Neuron (in vitro differentiated cells): ENCODE results near the gene NVL.

Experiments used
- H2AFZ ChIP-seq: one replicate; pipeline ENCODE4 v1.6.1; 2013; ENCODE audit warnings: low read depth, mild to moderate bottlenecking, inconsistent platforms, low read length, moderate library complexity
- H3K27me3 ChIP-seq: one replicate; pipeline ENCODE4 v1.6.1; 2013; ENCODE audit warnings: low read length; ENCODE audit not compliant: insufficient read depth
- H3K36me3 ChIP-seq: one replicate; pipeline ENCODE4 v1.6.1; 2013; ENCODE audit warnings: low read length; ENCODE audit not compliant: insufficient read depth
- H3K4me1 ChIP-seq: one replicate; pipeline ENCODE4 v1.6.1; 2013; ENCODE audit warnings: low read length; ENCODE audit not compliant: insufficient read depth
- H3K4me3 ChIP-seq: 2 replicates; pipeline ENCODE4 v1.5.1; 2013; ENCODE audit warnings: mild to moderate bottlenecking, low read length, moderate library complexity
- H3K9me3 ChIP-seq: one replicate; pipeline ENCODE4 v1.6.1; 2013; ENCODE audit warnings: low read length

The NVL gene

GRCh38 chr1:224329842-224330753, at the start of gene NVL:
Gene NVL, minus strand, starts transcription at chr1:224330172. Its CDS starts 45 bp downstream, at chr1:224330127.
- Histone ChIP-seq H3K9me3 (no peaks in the 10 kb centered on the region), H3K36me3 (peaks cover 10% of the 10 kb centered on the region), H2AFZ (peak within 1 kb of the TSS; percentile 91), H3K27me3 (no peaks in the 10 kb centered on the region), H3K4me1 (peaks cover 14% of the 10 kb centered on the region), H3K4me3 (peak within 1 kb of the TSS; percentile 87)

DNA sequence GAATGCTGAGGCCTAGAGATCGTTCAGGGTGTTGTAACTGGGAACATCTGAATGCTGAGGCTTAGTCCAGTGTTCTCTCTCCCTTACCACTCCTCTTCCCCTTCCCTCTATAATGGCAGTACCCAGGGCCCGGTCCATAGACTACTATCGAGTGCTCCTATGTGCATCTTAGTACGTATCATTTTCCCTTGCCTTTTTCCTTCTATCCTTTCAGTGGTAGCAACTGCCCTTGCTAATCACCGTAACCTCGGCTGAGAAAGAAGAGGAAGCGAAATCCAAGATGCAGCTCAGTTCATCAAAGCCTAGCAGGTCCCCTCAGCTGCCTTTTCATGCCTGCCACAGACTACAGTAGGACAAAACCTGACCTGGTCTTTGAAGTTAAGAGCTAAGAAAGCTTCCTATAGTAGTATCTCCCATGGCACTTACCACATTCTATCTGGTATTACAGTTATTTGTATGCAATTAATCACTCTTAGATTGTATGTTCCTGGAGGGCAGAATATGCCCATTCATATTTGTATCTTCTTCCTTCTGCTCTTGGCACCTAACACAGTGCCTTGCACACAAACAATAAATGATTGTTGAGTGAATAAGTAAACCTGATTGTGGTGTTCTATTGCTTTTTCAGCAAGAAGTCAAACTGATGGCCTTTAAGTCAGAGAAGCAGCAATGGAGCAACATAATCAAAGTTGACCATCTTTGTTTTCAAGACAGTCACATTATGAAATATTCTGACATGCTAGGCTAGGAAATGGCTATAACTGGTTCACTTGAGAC, 49.1 kb upstream of the NVL start:
- Histone ChIP-seq H3K27me3 (no peaks in the 10 kb centered on the region), H3K4me3 (no peak overlapping the region), H2AFZ (no peak overlapping the region), H3K36me3 (peaks cover 47% of the 10 kb centered on the region), H3K4me1 (no peaks in the 10 kb centered on the region), H3K9me3 (no peaks in the 10 kb centered on the region)

DNA sequence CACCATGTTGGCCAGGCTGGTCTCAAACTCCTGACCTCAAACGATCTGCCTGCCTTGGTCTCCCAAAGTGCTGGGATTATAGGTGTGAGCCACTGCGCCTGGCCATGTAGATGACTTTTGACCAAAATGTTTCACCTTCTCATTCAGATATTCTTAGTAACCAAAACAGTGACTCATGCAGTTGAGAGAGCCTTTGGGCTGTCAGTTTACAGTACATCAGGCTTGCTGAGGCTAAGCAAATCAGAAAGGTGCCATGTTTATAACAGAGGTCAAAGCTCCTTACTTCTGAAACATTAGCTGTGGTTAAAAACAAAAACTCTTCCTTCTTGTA, 47.7 kb upstream of the NVL start:
- Histone ChIP-seq H3K4me3 (no peak overlapping the region), H3K4me1 (no peaks in the 10 kb centered on the region), H3K9me3 (no peaks in the 10 kb centered on the region), H3K36me3 (peaks cover 57% of the 10 kb centered on the region), H2AFZ (no peak overlapping the region), H3K27me3 (no peaks in the 10 kb centered on the region)

DNA sequence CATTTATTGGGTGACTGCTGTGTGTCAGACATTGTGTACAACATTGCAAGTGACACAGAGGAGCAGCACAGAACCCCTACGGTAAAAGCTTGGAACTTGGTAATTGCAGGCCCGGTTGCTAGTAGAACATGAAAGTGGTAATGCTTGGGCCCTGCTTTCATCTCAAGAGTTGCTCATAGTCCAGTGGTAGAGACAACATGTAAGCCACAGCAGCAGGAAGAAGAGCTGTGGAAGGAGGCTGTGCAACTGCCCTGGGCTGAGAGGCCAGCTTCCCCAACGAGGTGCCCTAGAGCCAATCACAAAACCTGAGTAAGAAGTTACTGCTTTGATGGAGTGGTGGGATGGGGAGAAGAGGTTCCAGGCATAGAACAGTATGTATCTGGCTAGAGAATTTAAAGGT, 45.1 kb upstream of the NVL start:
- Histone ChIP-seq H3K9me3 (no peaks in the 10 kb centered on the region), H3K36me3 (peaks cover 81% of the 10 kb centered on the region), H2AFZ (no peak overlapping the region), H3K27me3 (no peaks in the 10 kb centered on the region), H3K4me1 (no peaks in the 10 kb centered on the region), H3K4me3 (no peak overlapping the region)

- H3K27me3 ChIP-seq: no peaks in the 10 kb centered on the region
- no peak overlapping the region for H3K4me3 ChIP-seq
- no peaks in the 10 kb centered on the region for H3K4me1 ChIP-seq
- H3K36me3 ChIP-seq: peaks cover 86% of the 10 kb centered on the region
- no peaks in the 10 kb centered on the region for H3K9me3 ChIP-seq
- H2AFZ ChIP-seq: no peak overlapping the region
These were observed 43.1 kb upstream of the NVL start for GRCh38 chr1:224373008-224373590.

DNA sequence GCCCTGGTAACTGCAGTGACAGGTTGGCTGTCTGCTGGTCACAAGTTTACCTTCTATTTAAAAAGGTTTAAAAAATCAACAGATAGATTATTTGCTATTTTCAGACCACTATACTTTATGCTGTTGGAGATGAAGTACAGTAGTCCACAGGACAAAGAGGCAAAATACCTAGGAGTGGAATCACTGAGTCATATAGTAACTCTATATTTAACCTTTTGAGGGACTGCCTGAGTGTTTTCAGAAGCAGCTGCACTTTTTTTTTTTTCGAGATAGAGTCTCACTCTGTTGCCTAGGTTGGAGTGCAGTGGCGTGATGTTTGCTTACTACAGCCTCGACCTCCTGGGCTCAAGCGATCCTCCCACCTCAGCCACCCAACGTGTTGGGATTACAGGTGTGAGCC, 38.4 kb upstream of the NVL start:
- Histone ChIP-seq H2AFZ (no peak overlapping the region), H3K27me3 (no peaks in the 10 kb centered on the region), H3K9me3 (no peaks in the 10 kb centered on the region), H3K36me3 (peaks cover 77% of the 10 kb centered on the region), H3K4me3 (no peak overlapping the region), H3K4me1 (no peaks in the 10 kb centered on the region)

GRCh38 chr1:224359207-224359606, 29.2 kb upstream of the NVL start:
- Histone ChIP-seq H3K27me3 (no peaks in the 10 kb centered on the region), H3K4me3 (peak overlapping the region; percentile 12)

DNA sequence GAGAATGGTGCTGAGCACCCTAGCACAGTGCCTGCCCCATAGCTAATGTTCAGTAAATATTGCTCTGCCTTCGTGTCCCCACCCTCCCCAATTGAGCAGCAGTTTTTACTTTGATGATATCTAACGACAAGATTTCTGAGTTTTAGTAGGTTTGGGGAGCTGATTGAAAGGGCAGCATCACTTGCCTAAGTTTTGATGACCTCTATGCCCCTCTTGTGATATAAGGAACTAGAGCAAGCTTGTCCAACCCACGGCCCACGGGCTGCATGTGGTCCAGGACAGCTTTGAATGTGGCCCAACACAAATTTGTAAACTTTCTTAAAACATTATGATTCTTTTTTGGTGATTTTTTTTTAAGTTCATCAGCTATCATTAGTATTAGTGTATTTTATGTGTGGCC, 28.3 kb upstream of the NVL start:
- Histone ChIP-seq H3K4me3 (peak overlapping the region; percentile 73), H3K9me3 (no peaks in the 10 kb centered on the region), H3K27me3 (no peaks in the 10 kb centered on the region), H2AFZ (no peak overlapping the region), H3K4me1 (peaks cover 13% of the 10 kb centered on the region), H3K36me3 (peaks cover 2% of the 10 kb centered on the region)

More at GRCh38 chr1:224359207-224359606, 29.2 kb upstream of the NVL start:
- H3K4me1 ChIP-seq: peaks cover 13% of the 10 kb centered on the region
- H3K36me3 ChIP-seq: peaks cover 9% of the 10 kb centered on the region
- no peak overlapping the region for H2AFZ ChIP-seq
- H3K9me3 ChIP-seq: no peaks in the 10 kb centered on the region

DNA sequence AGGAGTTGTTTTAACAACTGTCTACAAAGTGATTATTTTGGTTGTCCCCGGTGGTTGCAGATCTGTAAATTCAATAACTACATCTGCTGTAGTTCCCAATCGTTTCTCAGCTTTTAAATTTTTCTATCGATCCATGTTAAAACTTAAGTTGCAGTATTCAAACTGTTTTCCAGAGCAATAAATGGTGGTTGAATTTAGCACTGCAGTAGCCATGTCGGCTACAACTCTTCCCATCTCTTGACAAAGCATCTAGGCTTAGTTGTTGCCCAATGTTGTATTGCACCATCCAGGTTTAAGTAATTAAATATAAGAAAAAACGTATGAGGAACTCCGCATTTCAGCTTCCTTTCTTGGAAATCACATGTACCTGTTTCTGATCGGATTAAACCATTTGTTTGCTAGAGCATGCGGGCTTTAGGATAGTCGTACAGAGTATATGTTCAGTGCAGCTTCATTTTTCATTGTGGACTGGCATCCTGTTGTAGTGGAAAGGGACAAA, 27.7 kb upstream of the NVL start:
- Histone ChIP-seq H3K36me3 (peaks cover 2% of the 10 kb centered on the region), H3K27me3 (no peaks in the 10 kb centered on the region), H3K9me3 (no peaks in the 10 kb centered on the region), H2AFZ (peak overlapping the region; percentile 74), H3K4me1 (peaks cover 13% of the 10 kb centered on the region), H3K4me3 (peak overlapping the region; percentile 73)

GRCh38 chr1:224356685-224357625, 27.0 kb upstream of the NVL start, which contains the start of gene CNIH4:
Gene CNIH4, plus strand, starts transcription at chr1:224356879. Its CDS starts 46 bp downstream, at chr1:224356925.
- Histone ChIP-seq H3K27me3 (no peaks in the 10 kb centered on the region), H2AFZ (peak within 1 kb of the TSS; percentile 74), H3K4me3 (peak within 1 kb of the TSS; percentile 73), H3K36me3 (peaks cover 2% of the 10 kb centered on the region), H3K4me1 (peaks cover 13% of the 10 kb centered on the region), H3K9me3 (no peaks in the 10 kb centered on the region)

- Histone ChIP-seq H3K27me3 (no peaks in the 10 kb centered on the region), H3K9me3 (no peaks in the 10 kb centered on the region), H3K4me3 (no peak overlapping the region), H3K36me3 (no peaks in the 10 kb centered on the region), H2AFZ (no peak overlapping the region), H3K4me1 (peaks cover 13% of the 10 kb centered on the region)
These were observed 24.3 kb upstream of the NVL start for GRCh38 chr1:224353975-224354925.
